Esophagus muscularis mucosa (tissue), 4 donors: ENCODE results near the gene NBEA.

Source experiments
- EP300 ChIP-seq: sonication (generic); formaldehyde crosslinking; IDR thresholded peaks from one replicate; pipeline ENCODE4 v1.6.1; 2017; ENCODE audit warnings: antibody characterized with exemption
- POLR2A ChIP-seq: fragments of 450-650 bp; IDR thresholded peaks from one replicate; pipeline ENCODE4 v1.6.1; 2017; ENCODE audit warnings: antibody characterized with exemption, moderate library complexity, mild to moderate bottlenecking, low read depth
- POLR2AphosphoS5 ChIP-seq, 2 donors: sonication (generic); formaldehyde crosslinking; IDR thresholded peaks; one replicate each; pipeline ENCODE4 v1.6.1; 2017; ENCODE audit warnings: antibody characterized with exemption in 2 of 2
- TF ChIP-seq, protein P1 (sequence below), 3 experiments: fragments of 200-600 bp in 2 of 3; fragments of 450-650 bp in 1 of 3; sonication (generic) in 2 of 3; IDR thresholded peaks; one replicate each; pipeline ENCODE4 v1.5.1; 2017 to 2019; ENCODE audit warnings: antibody characterized with exemption in 3 of 3, mild to moderate bottlenecking in 2 of 3, moderate library complexity in 1 of 3

DNA sequence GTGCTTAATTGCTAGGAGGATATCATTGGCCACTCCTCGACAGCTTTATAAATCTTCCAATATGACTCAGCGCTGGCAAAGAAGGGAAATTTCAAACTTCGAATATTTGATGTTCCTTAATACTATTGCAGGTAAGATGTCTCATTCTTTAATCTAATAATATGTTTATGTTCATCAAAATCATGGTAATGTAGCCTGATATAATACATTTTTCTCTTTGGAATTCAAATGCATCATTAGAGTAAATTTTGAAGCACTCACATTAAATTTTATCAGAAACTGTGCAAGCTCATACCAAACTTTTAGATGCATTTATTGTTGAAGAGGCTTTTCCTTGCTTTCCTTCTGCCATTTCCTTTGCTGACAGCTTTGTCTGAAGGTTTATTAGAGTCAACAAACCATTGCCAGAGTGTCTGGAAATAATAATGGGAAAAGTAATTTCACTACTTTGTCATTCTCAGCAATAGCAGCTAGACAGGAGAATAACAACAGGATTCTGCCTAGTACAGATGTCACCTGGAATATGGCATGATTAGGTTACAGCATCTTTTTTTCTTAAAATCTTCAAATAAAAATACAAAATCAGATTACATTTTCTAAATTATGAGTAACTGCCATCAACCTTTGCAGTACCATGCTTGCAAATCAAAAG lies 613.0 kb downstream of the NBEA start:
- TF ChIP-seq, protein P1, sequence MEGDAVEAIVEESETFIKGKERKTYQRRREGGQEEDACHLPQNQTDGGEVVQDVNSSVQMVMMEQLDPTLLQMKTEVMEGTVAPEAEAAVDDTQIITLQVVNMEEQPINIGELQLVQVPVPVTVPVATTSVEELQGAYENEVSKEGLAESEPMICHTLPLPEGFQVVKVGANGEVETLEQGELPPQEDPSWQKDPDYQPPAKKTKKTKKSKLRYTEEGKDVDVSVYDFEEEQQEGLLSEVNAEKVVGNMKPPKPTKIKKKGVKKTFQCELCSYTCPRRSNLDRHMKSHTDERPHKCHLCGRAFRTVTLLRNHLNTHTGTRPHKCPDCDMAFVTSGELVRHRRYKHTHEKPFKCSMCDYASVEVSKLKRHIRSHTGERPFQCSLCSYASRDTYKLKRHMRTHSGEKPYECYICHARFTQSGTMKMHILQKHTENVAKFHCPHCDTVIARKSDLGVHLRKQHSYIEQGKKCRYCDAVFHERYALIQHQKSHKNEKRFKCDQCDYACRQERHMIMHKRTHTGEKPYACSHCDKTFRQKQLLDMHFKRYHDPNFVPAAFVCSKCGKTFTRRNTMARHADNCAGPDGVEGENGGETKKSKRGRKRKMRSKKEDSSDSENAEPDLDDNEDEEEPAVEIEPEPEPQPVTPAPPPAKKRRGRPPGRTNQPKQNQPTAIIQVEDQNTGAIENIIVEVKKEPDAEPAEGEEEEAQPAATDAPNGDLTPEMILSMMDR (IDR thresholded peaks at IDR 0.05), result no peak
- no peak for TF ChIP-seq POLR2A
- TF ChIP-seq POLR2AphosphoS5 (IDR thresholded peaks at IDR 0.05), result no peak
- no peak for TF ChIP-seq EP300
